Loucy (cell line): Measurements from ENCODE around the gene MAN2A1.

Experiments used
- EZH2phosphoT487 ChIP-seq: fragments of 200-600 bp; IDR thresholded peaks from 2 replicates; pipeline ENCODE4 v1.6.1; 2018; ENCODE audit warnings: antibody characterized with exemption, mild to moderate bottlenecking, moderate library complexity, borderline replicate concordance
- TF ChIP-seq, protein P1 (sequence below): fragments of 200-600 bp; sonication (generic); conservative IDR thresholded peaks from 2 replicates; pipeline ENCODE4 v1.5.1; 2014; ENCODE audit warnings: mild to moderate bottlenecking, antibody characterized with exemption, low read length

DNA sequence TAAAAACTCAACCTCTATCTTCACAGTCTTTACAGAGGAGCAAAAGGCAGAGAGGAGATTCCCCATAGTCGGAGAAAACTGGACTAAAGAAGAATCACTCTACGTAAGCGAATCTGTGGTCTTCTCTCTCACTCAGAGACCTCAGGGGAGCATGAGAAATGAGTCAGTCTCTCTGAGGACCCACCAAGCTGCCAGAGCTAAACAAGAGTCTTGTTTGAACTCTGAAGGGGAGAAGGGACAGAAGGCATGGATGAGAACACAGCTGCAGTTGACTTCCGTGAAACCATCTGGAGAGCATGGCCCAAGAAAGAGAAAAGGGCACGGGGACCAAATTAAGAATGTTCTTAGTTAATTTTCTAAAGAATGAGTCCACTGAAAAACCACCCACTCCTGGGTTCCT lies 12.8 kb upstream of the MAN2A1 start:
- TF ChIP-seq EZH2phosphoT487: no peak
- TF ChIP-seq, protein P1, sequence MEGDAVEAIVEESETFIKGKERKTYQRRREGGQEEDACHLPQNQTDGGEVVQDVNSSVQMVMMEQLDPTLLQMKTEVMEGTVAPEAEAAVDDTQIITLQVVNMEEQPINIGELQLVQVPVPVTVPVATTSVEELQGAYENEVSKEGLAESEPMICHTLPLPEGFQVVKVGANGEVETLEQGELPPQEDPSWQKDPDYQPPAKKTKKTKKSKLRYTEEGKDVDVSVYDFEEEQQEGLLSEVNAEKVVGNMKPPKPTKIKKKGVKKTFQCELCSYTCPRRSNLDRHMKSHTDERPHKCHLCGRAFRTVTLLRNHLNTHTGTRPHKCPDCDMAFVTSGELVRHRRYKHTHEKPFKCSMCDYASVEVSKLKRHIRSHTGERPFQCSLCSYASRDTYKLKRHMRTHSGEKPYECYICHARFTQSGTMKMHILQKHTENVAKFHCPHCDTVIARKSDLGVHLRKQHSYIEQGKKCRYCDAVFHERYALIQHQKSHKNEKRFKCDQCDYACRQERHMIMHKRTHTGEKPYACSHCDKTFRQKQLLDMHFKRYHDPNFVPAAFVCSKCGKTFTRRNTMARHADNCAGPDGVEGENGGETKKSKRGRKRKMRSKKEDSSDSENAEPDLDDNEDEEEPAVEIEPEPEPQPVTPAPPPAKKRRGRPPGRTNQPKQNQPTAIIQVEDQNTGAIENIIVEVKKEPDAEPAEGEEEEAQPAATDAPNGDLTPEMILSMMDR: no peak
